ENCODE data around the gene ARHGAP6. TPM values are rescaled to one million over a fixed set of nuclear protein-coding genes. Genes with fewer than 3 reads are reported as not detected.

Gene ARHGAP6
- total and polyA plus RNA-seq, 2 donors (not counting 3 experiments of a cell fraction or from before 2014, with no cell fraction given) = 0.69 to 0.83 TPM

DNA sequence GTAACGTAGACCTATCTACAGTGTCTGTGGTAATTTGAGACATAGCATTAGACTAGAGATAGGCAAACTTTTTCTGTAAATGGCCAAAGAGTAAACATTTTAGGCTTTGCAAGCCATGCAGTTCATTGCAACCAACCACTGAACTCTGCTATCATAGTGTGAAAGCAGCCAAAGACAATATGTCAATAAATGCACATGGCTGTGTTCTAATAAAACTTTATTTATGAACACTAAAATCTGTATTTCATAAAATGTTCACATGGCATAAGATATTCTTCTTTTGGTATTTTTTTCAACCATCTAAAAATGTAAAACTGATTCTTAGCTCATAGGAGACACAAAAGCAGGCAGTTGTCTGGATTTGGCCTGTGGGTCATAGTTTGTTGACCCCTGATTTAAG lies 251.6 kb downstream of the ARHGAP6 start:
- FAIRE-seq (peak; percentile 64), DNase-seq (ENCODE audit: low read depth, low spot score) (no peak)
- no peaks in the 10 kb centered on the region for H3K9me1 ChIP-seq (replicated peaks; ENCODE audit: control insufficient read depth, extremely low read depth, insufficient read depth, low read length)
- BruUV-seq (replicated peaks) = no TSS peak
- no peak overlapping the region for H3K4me2 ChIP-seq (ENCODE audit: insufficient read depth, low read length)
- dilution Hi-C loops (cut with MboI; ENCODE audit: extremely low pct_ligation_motif_present, low sequenced_read_pairs) = no loop called here
- no peaks in the 10 kb centered on the region for H3K9me3 ChIP-seq (replicated peaks; ENCODE audit: control insufficient read depth, insufficient read depth, low read length)
- no peaks in the 10 kb centered on the region for H3K27me3 ChIP-seq (ENCODE audit: control insufficient read depth in 2 of 2, insufficient read depth in 2 of 2, low read length in 2 of 2)
- H3K79me2 ChIP-seq (ENCODE audit: control insufficient read depth, insufficient read depth, low read length) = no peaks in the 10 kb centered on the region
- intact Hi-C loops (cut with micrococcal nuclease) = no loop called here
- no peak overlapping the region for H3K27ac ChIP-seq (ENCODE audit: insufficient read depth, low read depth, low read length)
- no peak overlapping the region for H2AFZ ChIP-seq (ENCODE audit: low read depth, low read length)
- CTCF ChIA-PET = no interaction called here
- peaks cover 11% of the 10 kb centered on the region for H3K4me1 ChIP-seq (ENCODE audit: control insufficient read depth, extremely low read depth, insufficient read depth, low read length)
- TF ChIP-seq, protein P1, sequence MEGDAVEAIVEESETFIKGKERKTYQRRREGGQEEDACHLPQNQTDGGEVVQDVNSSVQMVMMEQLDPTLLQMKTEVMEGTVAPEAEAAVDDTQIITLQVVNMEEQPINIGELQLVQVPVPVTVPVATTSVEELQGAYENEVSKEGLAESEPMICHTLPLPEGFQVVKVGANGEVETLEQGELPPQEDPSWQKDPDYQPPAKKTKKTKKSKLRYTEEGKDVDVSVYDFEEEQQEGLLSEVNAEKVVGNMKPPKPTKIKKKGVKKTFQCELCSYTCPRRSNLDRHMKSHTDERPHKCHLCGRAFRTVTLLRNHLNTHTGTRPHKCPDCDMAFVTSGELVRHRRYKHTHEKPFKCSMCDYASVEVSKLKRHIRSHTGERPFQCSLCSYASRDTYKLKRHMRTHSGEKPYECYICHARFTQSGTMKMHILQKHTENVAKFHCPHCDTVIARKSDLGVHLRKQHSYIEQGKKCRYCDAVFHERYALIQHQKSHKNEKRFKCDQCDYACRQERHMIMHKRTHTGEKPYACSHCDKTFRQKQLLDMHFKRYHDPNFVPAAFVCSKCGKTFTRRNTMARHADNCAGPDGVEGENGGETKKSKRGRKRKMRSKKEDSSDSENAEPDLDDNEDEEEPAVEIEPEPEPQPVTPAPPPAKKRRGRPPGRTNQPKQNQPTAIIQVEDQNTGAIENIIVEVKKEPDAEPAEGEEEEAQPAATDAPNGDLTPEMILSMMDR (IDR thresholded peaks at IDR 0.05; ENCODE audit: extremely low read depth in 1 of 2, insufficient read depth in 1 of 2, low read depth in 1 of 2, low read length in 2 of 2) = no peak
- TF ChIP-seq POLR2AphosphoS5 (IDR thresholded peaks at IDR 0.05; ENCODE audit: insufficient read depth, low read depth, low read length) = no peak
- no peak for TF ChIP-seq EZH2 (IDR thresholded peaks at IDR 0.05; ENCODE audit: borderline replicate concordance, low read depth, low read length, severe bottlenecking)
- TF ChIP-seq POLR2A (IDR thresholded peaks at IDR 0.05; ENCODE audit: low read depth, low read length) = no peak
- TF ChIP-seq, protein P2, sequence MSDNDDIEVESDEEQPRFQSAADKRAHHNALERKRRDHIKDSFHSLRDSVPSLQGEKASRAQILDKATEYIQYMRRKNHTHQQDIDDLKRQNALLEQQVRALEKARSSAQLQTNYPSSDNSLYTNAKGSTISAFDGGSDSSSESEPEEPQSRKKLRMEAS (IDR thresholded peaks at IDR 0.05; ENCODE audit: insufficient read depth, insufficient read length) = no peak
- TF ChIP-seq GATA2 (IDR thresholded peaks at IDR 0.05; ENCODE audit: insufficient read depth, insufficient read length, low read depth, low read length) = no peak
- TF ChIP-seq JUN (IDR thresholded peaks at IDR 0.05; ENCODE audit: borderline replicate concordance, insufficient read depth, insufficient read length, low read depth) = no peak
- no peak for TF ChIP-seq FOS (IDR thresholded peaks at IDR 0.05; ENCODE audit: borderline replicate concordance, insufficient read depth, low read length)
- TF ChIP-seq MYC (IDR thresholded peaks at IDR 0.05; ENCODE audit: low read depth, low read length) = no peak
- no peaks in the 10 kb centered on the region for H3K36me3 ChIP-seq (ENCODE audit: control insufficient read depth in 2 of 2, extremely low read depth in 1 of 2, insufficient read depth in 2 of 2, low read length in 2 of 2)
- no peaks in the 10 kb centered on the region for H4K20me1 ChIP-seq (replicated peaks; ENCODE audit: control insufficient read depth, extremely low read depth, insufficient read depth, low read length)
- no peak overlapping the region for H3K4me3 ChIP-seq (replicated peaks in 1 of 3; ENCODE audit: insufficient read depth in 1 of 3, low read depth in 1 of 3, low read length in 3 of 3)
- POLR2A ChIA-PET = no interaction called here
- H3K9ac ChIP-seq (replicated peaks; ENCODE audit: extremely low read depth, insufficient read depth, low read length) = no peak overlapping the region
